ENCODE results near the gene UPF3A.
"Not testable (repeated sequence)": the region's sequence is repeated elsewhere in the genome, so short reads cannot be mapped to it uniquely, and the experiment has no call there.

GRCh38 chr13:114336457-114336856, 55.1 kb downstream of the UPF3A start:
- TF ChIP-seq ZNF157 (tag by site-specific recombination; IDR thresholded peaks at IDR 0.05); PBX3 (CRISPR knock-in tag; IDR thresholded peaks at IDR 0.05); ZNF311 (tag by site-specific recombination; IDR thresholded peaks at IDR 0.05; ENCODE audit: borderline replicate concordance); ZSCAN5A (tag by site-specific recombination; IDR thresholded peaks at IDR 0.05); CTCF (tag by site-specific recombination; IDR thresholded peaks at IDR 0.05); ZNF776 (tag by site-specific recombination; IDR thresholded peaks at IDR 0.05; ENCODE audit: borderline replicate concordance); ZNF133 (tag by site-specific recombination; IDR thresholded peaks at IDR 0.05): not testable (repeated sequence)
